ENCODE measurements around the gene IVNS1ABP. TPM values are rescaled to one million over a fixed set of nuclear protein-coding genes. Genes with fewer than 3 reads are reported as not detected.

Gene IVNS1ABP
- polyA plus RNA-seq, 1 experiment: 59.6 TPM

- no peak for TF ChIP-seq CTCF (IDR thresholded peaks at IDR 0.05; ENCODE audit: low read depth, low read length)
- POLR2A ChIA-PET: no interaction called here
- Histone ChIP-seq H3K9me3 (ENCODE audit: control insufficient read depth, insufficient read depth, low read length) (no peaks in the 10 kb centered on the region), H3K4me3 (ENCODE audit: low read depth, low read length) (no peak overlapping the region), H3K27ac (ENCODE audit: low read depth, low read length) (no peak overlapping the region), H3K27me3 (ENCODE audit: control insufficient read depth, insufficient read depth, low read length) (no peaks in the 10 kb centered on the region)
- DNase-seq (ENCODE audit: low read depth, low spot score): no peak
- CTCF ChIA-PET: interaction anchor here (1.4 kb wide), 1 partner anchor 409 kb away, joined by 4 read pairs; no protein-coding TSS in a partner anchor
These were observed 45.1 kb downstream of the IVNS1ABP start for GRCh38 chr1:185271921-185272320.

GRCh38 chr1:185268352-185268751 lies 48.7 kb downstream of the IVNS1ABP start:
- ChIA-PET CTCF (no interaction called here), POLR2A (no interaction called here)
- no peak for TF ChIP-seq CTCF (IDR thresholded peaks at IDR 0.05; ENCODE audit: low read depth, low read length)
- no peak overlapping the region for H3K4me3 ChIP-seq (ENCODE audit: low read depth, low read length)
- DNase-seq (ENCODE audit: low read depth, low spot score): no peak
- no peaks in the 10 kb centered on the region for H3K27me3 ChIP-seq (ENCODE audit: control insufficient read depth, insufficient read depth, low read length)
- no peak overlapping the region for H3K27ac ChIP-seq (ENCODE audit: low read depth, low read length)
- H3K9me3 ChIP-seq (ENCODE audit: control insufficient read depth, insufficient read depth, low read length): no peaks in the 10 kb centered on the region

GRCh38 chr1:185267701-185268100 lies 49.3 kb downstream of the IVNS1ABP start:
- CTCF ChIA-PET: no interaction called here
- TF ChIP-seq CTCF (IDR thresholded peaks at IDR 0.05; ENCODE audit: low read depth, low read length): no peak
- POLR2A ChIA-PET: no interaction called here

GRCh38 chr1:185267301-185267700 lies 49.7 kb downstream of the IVNS1ABP start:
- no peak for TF ChIP-seq CTCF (IDR thresholded peaks at IDR 0.05; ENCODE audit: low read depth, low read length)
- no peak for DNase-seq (ENCODE audit: low read depth, low spot score)
- POLR2A ChIA-PET: no interaction called here
- Histone ChIP-seq H3K27me3 (ENCODE audit: control insufficient read depth, insufficient read depth, low read length) (no peaks in the 10 kb centered on the region), H3K27ac (ENCODE audit: low read depth, low read length) (no peak overlapping the region), H3K4me3 (ENCODE audit: low read depth, low read length) (no peak overlapping the region), H3K9me3 (ENCODE audit: control insufficient read depth, insufficient read depth, low read length) (no peaks in the 10 kb centered on the region)
- CTCF ChIA-PET: no interaction called here

More at GRCh38 chr1:185267701-185268100, 49.3 kb downstream of the IVNS1ABP start:
- DNase-seq (ENCODE audit: low read depth, low spot score): no peak
- H3K9me3 ChIP-seq (ENCODE audit: control insufficient read depth, insufficient read depth, low read length): no peaks in the 10 kb centered on the region
- H3K4me3 ChIP-seq (ENCODE audit: low read depth, low read length): no peak overlapping the region
- no peaks in the 10 kb centered on the region for H3K27me3 ChIP-seq (ENCODE audit: control insufficient read depth, insufficient read depth, low read length)
- H3K27ac ChIP-seq (ENCODE audit: low read depth, low read length): no peak overlapping the region

GRCh38 chr1:185265314-185265713 lies 51.7 kb downstream of the IVNS1ABP start:
- ChIA-PET CTCF (interaction anchor here (0.7 to 2.4 kb wide), 5 partner anchors 17 to 416 kb away, joined by 3 to 8 read pairs (median 4); no protein-coding TSS in a partner anchor), POLR2A (no interaction called here)
- no peaks in the 10 kb centered on the region for H3K27me3 ChIP-seq (ENCODE audit: control insufficient read depth, insufficient read depth, low read length)
- no peak overlapping the region for H3K4me3 ChIP-seq (ENCODE audit: low read depth, low read length)
- no peak for DNase-seq (ENCODE audit: low read depth, low spot score)
- no peak overlapping the region for H3K27ac ChIP-seq (ENCODE audit: low read depth, low read length)
- TF ChIP-seq CTCF (IDR thresholded peaks at IDR 0.05; ENCODE audit: low read depth, low read length): no peak
- H3K9me3 ChIP-seq (ENCODE audit: control insufficient read depth, insufficient read depth, low read length): no peaks in the 10 kb centered on the region

Measured in AG04450 (cell line).